PC-9 (cell line): Measurements from ENCODE around the gene PRKG1.

ENCODE experiments used
- EZH2 ChIP-seq: fragments of 200-600 bp; sonication (generic); IDR thresholded peaks from 2 replicates; pipeline ENCODE4 v1.8.0; 2017; ENCODE audit warnings: antibody characterized with exemption, low read depth
- TF ChIP-seq, protein P1 (sequence below): fragments of 200-600 bp; sonication (generic); conservative IDR thresholded peaks from 2 replicates; pipeline ENCODE4 v1.6.1; 2017; ENCODE audit warnings: mixed run types, antibody characterized with exemption, mild to moderate bottlenecking, moderate library complexity

DNA sequence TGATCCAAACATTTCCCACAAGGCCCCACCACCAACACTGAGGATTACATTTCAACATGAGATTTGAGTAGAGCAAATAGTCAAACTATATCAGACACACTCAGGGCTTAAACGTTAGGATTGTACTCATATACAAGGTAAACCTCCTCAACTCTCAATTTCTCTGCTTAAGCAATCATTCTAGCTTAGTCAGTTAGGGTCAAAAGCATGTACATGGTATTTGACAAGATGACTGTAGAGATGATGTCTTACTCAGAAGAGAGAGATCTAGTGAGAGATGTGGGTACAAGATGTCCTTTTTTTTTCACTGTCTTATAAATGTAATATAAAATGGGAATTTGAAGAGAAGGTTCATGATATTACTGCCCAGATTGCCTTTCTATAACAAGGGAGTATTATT, 270.1 kb downstream of the PRKG1 start:
- TF ChIP-seq, protein P1, sequence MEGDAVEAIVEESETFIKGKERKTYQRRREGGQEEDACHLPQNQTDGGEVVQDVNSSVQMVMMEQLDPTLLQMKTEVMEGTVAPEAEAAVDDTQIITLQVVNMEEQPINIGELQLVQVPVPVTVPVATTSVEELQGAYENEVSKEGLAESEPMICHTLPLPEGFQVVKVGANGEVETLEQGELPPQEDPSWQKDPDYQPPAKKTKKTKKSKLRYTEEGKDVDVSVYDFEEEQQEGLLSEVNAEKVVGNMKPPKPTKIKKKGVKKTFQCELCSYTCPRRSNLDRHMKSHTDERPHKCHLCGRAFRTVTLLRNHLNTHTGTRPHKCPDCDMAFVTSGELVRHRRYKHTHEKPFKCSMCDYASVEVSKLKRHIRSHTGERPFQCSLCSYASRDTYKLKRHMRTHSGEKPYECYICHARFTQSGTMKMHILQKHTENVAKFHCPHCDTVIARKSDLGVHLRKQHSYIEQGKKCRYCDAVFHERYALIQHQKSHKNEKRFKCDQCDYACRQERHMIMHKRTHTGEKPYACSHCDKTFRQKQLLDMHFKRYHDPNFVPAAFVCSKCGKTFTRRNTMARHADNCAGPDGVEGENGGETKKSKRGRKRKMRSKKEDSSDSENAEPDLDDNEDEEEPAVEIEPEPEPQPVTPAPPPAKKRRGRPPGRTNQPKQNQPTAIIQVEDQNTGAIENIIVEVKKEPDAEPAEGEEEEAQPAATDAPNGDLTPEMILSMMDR: no peak
- no peak for TF ChIP-seq EZH2
